Measurements from ENCODE around the gene MDN1. TPM values are rescaled to one million over a fixed set of nuclear protein-coding genes. Genes with fewer than 3 reads are reported as not detected.

The MDN1 gene
- total and polyA plus RNA-seq, 2 of the 4 experiments (the other 2 are of a cell fraction), result 7.7 to 26.7 TPM

GRCh38 chr6:89797317-89797716 is 22.3 kb downstream of the MDN1 start:
- Histone ChIP-seq H3K4me3 (ENCODE audit: insufficient read depth, low read depth, low read length) (no peak overlapping the region), H3K27ac (ENCODE audit: insufficient read depth, low read length) (no peak overlapping the region), H3K79me1 (ENCODE audit: low read depth in 1 of 2, low read length in 2 of 2) (peaks cover 3 to 5% of the 10 kb centered on the region in 2 experiments; a peak in 1 of 4 replicates), H3K4me1 (ENCODE audit: control insufficient read depth, insufficient read depth, low read length) (no peaks in the 10 kb centered on the region), H3K9me1 (ENCODE audit: insufficient read depth, low read length) (no peaks in the 10 kb centered on the region), H3K56ac (ENCODE audit: extremely low read depth, insufficient read depth, low read length) (no peak overlapping the region), H3K9ac (ENCODE audit: low read depth, low read length) (no peak overlapping the region), H3K4ac (ENCODE audit: low read depth, low read length) (no peak overlapping the region), H3K4me2 (ENCODE audit: low read depth, low read length) (no peak overlapping the region), H4K8ac (ENCODE audit: low read depth in 2 of 2, low read length in 2 of 2) (no peak overlapping the region), H4K91ac (ENCODE audit: insufficient read depth, low read depth, low read length) (no peak overlapping the region), H3K14ac (replicated peaks; ENCODE audit: low read depth, low read length) (no peak overlapping the region), H3K23ac (ENCODE audit: low read depth, low read length) (no peak overlapping the region), H3K18ac (ENCODE audit: low read depth, low read length) (no peak overlapping the region), H2AFZ (replicated peaks; ENCODE audit: low read length, poor library complexity) (no peak overlapping the region), H2BK20ac (ENCODE audit: low read depth, low read length) (no peak overlapping the region), H2AK5ac (ENCODE audit: low read depth, low read length) (no peak overlapping the region), H2BK120ac (ENCODE audit: low read depth, low read length) (no peak overlapping the region), H2BK15ac (ENCODE audit: low read depth, low read length) (no peak overlapping the region), H2AK9ac (replicated peaks; ENCODE audit: low read depth, low read length, poor library complexity) (no peak overlapping the region), H4K5ac (ENCODE audit: low read depth, low read length) (no peak overlapping the region), H3K9me3 (ENCODE audit: control insufficient read depth, insufficient read depth, low read length) (no peaks in the 10 kb centered on the region), H3K36me3 (ENCODE audit: control insufficient read depth, insufficient read depth, low read length) (peaks cover 9% of the 10 kb centered on the region), H3K27me3 (ENCODE audit: control insufficient read depth, insufficient read depth, low read length) (no peaks in the 10 kb centered on the region), H4K20me1 (ENCODE audit: insufficient read depth, low read length) (no peaks in the 10 kb centered on the region), H2BK5ac (ENCODE audit: low read depth, low read length, poor library complexity, severe bottlenecking) (no peak overlapping the region)
- no TSS peak for BruUV-seq (replicated peaks)
- dilution Hi-C loops (cut with HindIII; ENCODE audit: low sequenced_read_pairs, unreplicated experiment), result no loop called here
- TF ChIP-seq FOS (IDR thresholded peaks at IDR 0.05; ENCODE audit: low read depth, low read length), result no peak
- intact Hi-C loops (cut with micrococcal nuclease), result no loop called here
- in situ Hi-C loops (cut with MboI; ENCODE audit: low sequenced_read_pairs), result no loop called here
- CTCF ChIA-PET, result no interaction called here
- peak; percentile 74 for DNase-seq
- ATAC-seq (ENCODE audit: low read depth), result peak; percentile 54; the same call in 1 of the 2 replicates
- POLR2A ChIA-PET (ENCODE audit: unreplicated experiment), result no interaction called here
- 40% methylated on average over 2 of the region's 7 CpGs; no CpG with 5 or more reads in 1 of the 2 experiments for WGBS, 2 experiments (ENCODE audit: extremely low coverage in 2 of 2, insufficient read length in 1 of 2)
